ENCODE results near the gene MAP6.

MAP6 gene

DNA sequence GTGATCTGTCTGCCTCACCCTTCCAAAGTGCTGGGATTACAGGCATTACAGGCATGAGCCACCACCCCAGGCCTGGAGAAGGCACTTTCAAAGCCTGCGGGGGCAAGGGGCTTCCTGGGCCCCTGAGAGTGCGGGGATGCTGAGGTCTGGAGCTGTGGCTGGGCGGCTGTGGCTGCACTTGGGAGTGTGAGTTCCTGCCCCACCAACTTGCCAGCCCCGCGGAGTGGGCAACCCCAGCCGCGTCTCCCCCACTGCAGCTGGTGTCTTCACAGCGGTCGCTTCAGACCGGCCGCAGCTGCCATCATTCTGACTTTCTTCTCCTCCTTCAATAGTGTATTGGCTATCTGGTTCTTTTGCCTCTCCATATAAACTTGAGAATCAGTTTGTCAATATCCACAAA lies 10.7 kb upstream of the MAP6 start:
- Histone ChIP-seq H3K4me2 (ENCODE audit: low read length) (no peak overlapping the region), H3K9me3 (ENCODE audit: low read length) (no peaks in the 10 kb centered on the region), H3K4me1 (ENCODE audit: insufficient read depth, low read length, severe bottlenecking) (no peaks in the 10 kb centered on the region), H3K27me3 (ENCODE audit: insufficient read depth, low read length) (no peaks in the 10 kb centered on the region), H3K36me3 (ENCODE audit: insufficient read depth, low read length) (no peaks in the 10 kb centered on the region; the same call in 1 of the 2 replicates), H4K20me1 (ENCODE audit: insufficient read depth, low read length) (no peaks in the 10 kb centered on the region), H3K79me2 (ENCODE audit: insufficient read depth, low read length) (no peaks in the 10 kb centered on the region), H3F3A (ENCODE audit: insufficient read depth, low read length) (no peaks in the 10 kb centered on the region), H3K9ac (ENCODE audit: low read length) (no peak overlapping the region), H2AFZ (ENCODE audit: low read length) (no peak overlapping the region), H3K9me2 (ENCODE audit: low read depth, low read length) (no peaks in the 10 kb centered on the region), H3K4me3 (ENCODE audit: low read depth, low read length, poor library complexity, severe bottlenecking) (no peak overlapping the region), H3K27ac (ENCODE audit: low read depth, low read length, poor library complexity, severe bottlenecking) (no peak overlapping the region)
- TF ChIP-seq, protein P1, sequence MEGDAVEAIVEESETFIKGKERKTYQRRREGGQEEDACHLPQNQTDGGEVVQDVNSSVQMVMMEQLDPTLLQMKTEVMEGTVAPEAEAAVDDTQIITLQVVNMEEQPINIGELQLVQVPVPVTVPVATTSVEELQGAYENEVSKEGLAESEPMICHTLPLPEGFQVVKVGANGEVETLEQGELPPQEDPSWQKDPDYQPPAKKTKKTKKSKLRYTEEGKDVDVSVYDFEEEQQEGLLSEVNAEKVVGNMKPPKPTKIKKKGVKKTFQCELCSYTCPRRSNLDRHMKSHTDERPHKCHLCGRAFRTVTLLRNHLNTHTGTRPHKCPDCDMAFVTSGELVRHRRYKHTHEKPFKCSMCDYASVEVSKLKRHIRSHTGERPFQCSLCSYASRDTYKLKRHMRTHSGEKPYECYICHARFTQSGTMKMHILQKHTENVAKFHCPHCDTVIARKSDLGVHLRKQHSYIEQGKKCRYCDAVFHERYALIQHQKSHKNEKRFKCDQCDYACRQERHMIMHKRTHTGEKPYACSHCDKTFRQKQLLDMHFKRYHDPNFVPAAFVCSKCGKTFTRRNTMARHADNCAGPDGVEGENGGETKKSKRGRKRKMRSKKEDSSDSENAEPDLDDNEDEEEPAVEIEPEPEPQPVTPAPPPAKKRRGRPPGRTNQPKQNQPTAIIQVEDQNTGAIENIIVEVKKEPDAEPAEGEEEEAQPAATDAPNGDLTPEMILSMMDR (IDR thresholded peaks at IDR 0.05; ENCODE audit: low read length): no peak
- TF ChIP-seq EZH2 (IDR thresholded peaks at IDR 0.05; ENCODE audit: borderline replicate concordance, low read length): no peak

DNA sequence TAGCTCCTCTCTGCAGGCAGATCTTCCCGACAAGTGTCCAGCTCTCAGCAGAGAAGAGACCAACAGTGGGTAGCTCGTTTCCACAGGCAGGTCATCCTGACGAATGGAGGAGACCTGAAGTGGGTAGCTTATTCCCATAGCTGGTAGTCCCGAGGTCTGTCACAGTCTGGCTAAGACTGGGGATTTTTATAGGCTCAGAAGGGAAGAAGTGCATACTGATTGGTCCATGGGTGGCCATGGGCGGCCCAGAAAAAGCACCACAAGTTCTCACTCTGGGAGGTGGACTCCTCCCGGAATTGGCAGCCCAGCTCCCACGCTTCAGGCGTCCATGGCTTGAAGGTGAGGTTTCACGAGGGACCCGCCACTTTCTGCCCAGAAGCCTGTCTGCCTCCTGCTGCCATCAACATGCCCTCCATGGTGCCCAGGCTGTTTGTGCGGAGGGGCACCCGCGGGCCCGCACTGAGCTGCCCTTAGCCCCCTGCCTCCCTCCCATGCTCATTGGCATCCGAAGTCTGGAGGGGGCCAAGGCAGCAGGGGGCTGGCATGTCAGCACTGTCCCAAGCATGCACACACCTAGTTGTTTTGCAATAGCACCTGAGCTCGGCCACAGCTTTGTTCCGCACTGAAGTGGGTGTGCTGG lies 9.9 kb upstream of the MAP6 start:
- H3K27ac ChIP-seq (ENCODE audit: low read depth, low read length, poor library complexity, severe bottlenecking): no peak overlapping the region
- H3K27me3 ChIP-seq (ENCODE audit: insufficient read depth, low read length): no peaks in the 10 kb centered on the region; the same call in 1 of the 2 replicates
- H3K36me3 ChIP-seq (ENCODE audit: insufficient read depth, low read length): no peaks in the 10 kb centered on the region; the same call in 1 of the 2 replicates
- H3K9me3 ChIP-seq (ENCODE audit: low read length): 0 out of 2 replicates have a peak, but pooled peaks cover 4% of the 10 kb centered on the region
- no peak overlapping the region for H3K4me3 ChIP-seq (ENCODE audit: low read depth, low read length, poor library complexity, severe bottlenecking)
- H3K9ac ChIP-seq (ENCODE audit: low read length): no peak overlapping the region
- no peaks in the 10 kb centered on the region for H3K9me2 ChIP-seq (ENCODE audit: low read depth, low read length)
- no peaks in the 10 kb centered on the region for H3K4me1 ChIP-seq (ENCODE audit: insufficient read depth, low read length, severe bottlenecking)
- H3K79me2 ChIP-seq (ENCODE audit: insufficient read depth, low read length): no peaks in the 10 kb centered on the region
- H4K20me1 ChIP-seq (ENCODE audit: insufficient read depth, low read length): no peaks in the 10 kb centered on the region
- H3F3A ChIP-seq (ENCODE audit: insufficient read depth, low read length): no peaks in the 10 kb centered on the region
- H2AFZ ChIP-seq (ENCODE audit: low read length): no peak overlapping the region
- TF ChIP-seq, protein P1 (IDR thresholded peaks at IDR 0.05; ENCODE audit: low read length): no peak
- TF ChIP-seq EZH2 (IDR thresholded peaks at IDR 0.05; ENCODE audit: borderline replicate concordance, low read length): no peak
- H3K4me2 ChIP-seq (ENCODE audit: low read length): no peak overlapping the region

DNA sequence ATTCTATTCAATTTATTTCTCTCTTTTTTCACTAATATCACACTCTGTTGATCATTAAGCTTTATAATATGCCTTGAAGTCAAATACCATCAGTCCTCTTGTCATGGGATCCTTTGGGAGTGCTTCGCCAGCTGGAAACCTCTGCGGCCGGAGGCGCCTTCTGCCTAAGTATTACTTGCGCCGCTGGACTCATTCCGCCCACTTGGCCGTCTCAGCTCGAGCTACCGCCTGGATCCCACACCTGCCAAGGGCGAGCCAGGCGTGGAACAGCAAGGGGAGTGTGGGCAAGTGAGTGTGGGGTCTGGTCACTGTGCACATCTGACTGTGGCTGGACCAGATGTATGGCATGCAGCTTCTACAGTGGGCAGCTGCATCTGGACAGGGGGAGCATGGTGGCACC lies 9.1 kb upstream of the MAP6 start:
- no peaks in the 10 kb centered on the region; the same call in 1 of the 2 replicates for H3K27me3 ChIP-seq (ENCODE audit: insufficient read depth, low read length)
- H4K20me1 ChIP-seq (ENCODE audit: insufficient read depth, low read length): no peaks in the 10 kb centered on the region
- no peak overlapping the region for H3K9ac ChIP-seq (ENCODE audit: low read length)
- H3K4me1 ChIP-seq (ENCODE audit: insufficient read depth, low read length, severe bottlenecking): no peaks in the 10 kb centered on the region
- H3K79me2 ChIP-seq (ENCODE audit: insufficient read depth, low read length): no peaks in the 10 kb centered on the region
- H3K4me3 ChIP-seq (ENCODE audit: low read depth, low read length, poor library complexity, severe bottlenecking): no peak overlapping the region
- H3K9me3 ChIP-seq (ENCODE audit: low read length): 0 out of 2 replicates have a peak, but pooled peaks cover 4% of the 10 kb centered on the region
- no peak overlapping the region for H3K4me2 ChIP-seq (ENCODE audit: low read length)
- TF ChIP-seq, protein P1 (IDR thresholded peaks at IDR 0.05; ENCODE audit: low read length): no peak
- TF ChIP-seq EZH2 (IDR thresholded peaks at IDR 0.05; ENCODE audit: borderline replicate concordance, low read length): no peak
- H3F3A ChIP-seq (ENCODE audit: insufficient read depth, low read length): no peaks in the 10 kb centered on the region
- H3K36me3 ChIP-seq (ENCODE audit: insufficient read depth, low read length): no peaks in the 10 kb centered on the region; the same call in 1 of the 2 replicates
- H3K27ac ChIP-seq (ENCODE audit: low read depth, low read length, poor library complexity, severe bottlenecking): no peak overlapping the region
- H2AFZ ChIP-seq (ENCODE audit: low read length): no peak overlapping the region
- no peaks in the 10 kb centered on the region for H3K9me2 ChIP-seq (ENCODE audit: low read depth, low read length)

Measured in OCI-LY1 (cell line).